GM10266 (cell line): ENCODE data around the gene FRMD4A.

Source experiments
- DNase-seq: peaks from one replicate; pipeline ENCODE4 v3.0.0; 2012; ENCODE audit errors: extremely low spot score
- CTCF ChIP-seq: IDR thresholded peaks from 2 replicates; pipeline ENCODE4 v1.5.1; 2012; ENCODE audit warnings: mild to moderate bottlenecking, low read depth; ENCODE audit not compliant: control insufficient read depth, insufficient read depth; ENCODE audit errors: missing control alignments

The FRMD4A gene

GRCh38 chr10:14092799-14093198 is 237.9 kb downstream of the FRMD4A start:
- DNase-seq, result no peak
- TF ChIP-seq CTCF, result no peak

- DNase-seq, result no peak
- no peak for TF ChIP-seq CTCF
Observed at GRCh38 chr10:14089556-14090292, 241.0 kb downstream of the FRMD4A start.

GRCh38 chr10:14087566-14087965 is 243.2 kb downstream of the FRMD4A start:
- DNase-seq, result no peak
- TF ChIP-seq CTCF, result no peak

DNA sequence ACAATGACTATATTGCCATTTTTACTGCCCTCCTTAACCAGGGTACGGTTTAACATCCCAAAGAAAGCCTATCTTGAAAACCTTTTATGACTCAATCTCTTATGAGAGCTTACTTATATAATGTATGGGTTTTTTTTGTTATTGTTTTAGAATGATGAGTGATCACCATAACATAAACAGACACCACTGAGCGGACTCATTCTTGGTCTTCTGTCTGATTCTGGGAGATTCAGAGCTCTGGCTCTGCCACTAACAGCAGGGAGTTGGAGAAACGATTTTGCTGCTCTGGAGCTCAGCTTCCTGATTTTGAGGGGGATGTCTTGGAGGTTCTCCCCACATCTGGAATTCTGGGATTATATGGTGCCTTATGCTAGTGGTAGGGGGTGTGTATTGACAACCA is 244.1 kb downstream of the FRMD4A start:
- DNase-seq, result no peak
- TF ChIP-seq CTCF, result no peak

DNA sequence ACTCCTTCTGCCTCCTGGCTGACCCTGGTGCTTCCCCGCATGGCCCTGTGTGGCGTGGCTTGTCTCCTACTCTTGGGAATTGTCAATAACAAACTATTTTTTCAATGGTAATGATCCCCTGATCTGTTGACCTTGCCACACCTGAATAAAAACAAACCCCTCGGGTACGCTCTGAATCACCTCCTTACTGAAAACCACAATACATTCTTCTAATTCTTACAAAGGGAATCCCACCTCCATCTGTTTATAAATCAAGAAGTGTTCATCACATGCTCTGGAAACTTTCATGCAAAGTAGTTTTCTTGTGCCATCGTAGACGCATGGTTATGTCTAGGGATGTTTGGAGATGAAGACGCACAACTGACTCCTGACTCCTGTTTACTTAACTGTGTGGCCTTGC is 245.8 kb downstream of the FRMD4A start:
- TF ChIP-seq CTCF, result no peak
- DNase-seq, result no peak

GRCh38 chr10:14080795-14081194 is 249.9 kb downstream of the FRMD4A start:
- no peak for TF ChIP-seq CTCF
- DNase-seq, result no peak

DNA sequence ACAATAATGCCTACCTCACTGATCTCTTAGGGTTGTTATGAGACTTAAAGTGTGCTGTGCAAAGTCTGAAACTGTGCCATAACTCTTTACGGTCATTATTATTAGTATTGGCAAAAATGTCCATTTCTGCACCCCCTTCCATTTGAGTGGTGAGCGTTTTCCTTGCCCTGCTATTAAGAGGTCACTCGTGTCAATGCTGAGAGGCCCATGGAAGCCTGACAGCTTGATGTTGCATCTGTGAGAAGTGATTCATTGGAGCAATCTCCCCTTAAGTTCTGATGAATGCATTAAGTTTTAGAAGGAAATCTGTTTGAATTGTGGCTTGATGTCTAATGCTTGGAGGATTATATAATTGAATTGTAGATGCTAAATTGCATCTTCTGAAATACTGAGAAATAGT is 253.3 kb downstream of the FRMD4A start:
- TF ChIP-seq CTCF, result no peak
- DNase-seq, result no peak
